GM18909 (cell line): ENCODE data around the gene SYP.

Source experiments
- ATAC-seq: cut with Tn5 transposase; IDR thresholded peaks from one replicate; pipeline ENCODE4 v1.9.1; 2021; ENCODE audit warnings: mild to moderate bottlenecking; ENCODE audit not compliant: unreplicated experiment, poor library complexity

SYP gene

GRCh38 chrX:49225858-49226257 lies 25.9 kb upstream of the SYP start:
- no peak for ATAC-seq

GRCh38 chrX:49221868-49222267 lies 21.9 kb upstream of the SYP start:
- no peak for ATAC-seq

- ATAC-seq, result no peak
These were observed 20.1 kb upstream of the SYP start for GRCh38 chrX:49220100-49220499.

GRCh38 chrX:49214996-49215526 lies 15.1 kb upstream of the SYP start:
- ATAC-seq, result no peak

GRCh38 chrX:49214416-49214815 lies 14.4 kb upstream of the SYP start:
- no peak for ATAC-seq

- no peak for ATAC-seq
These were observed 12.9 kb upstream of the SYP start for GRCh38 chrX:49212861-49213260.

- ATAC-seq, result no peak
These were observed 12.2 kb upstream of the SYP start for GRCh38 chrX:49212209-49212608.

GRCh38 chrX:49211074-49211473 lies 11.1 kb upstream of the SYP start:
- no peak for ATAC-seq

- no peak for ATAC-seq
These were observed 10.4 kb upstream of the SYP start for GRCh38 chrX:49210406-49210805.

GRCh38 chrX:49209434-49210251 lies 9.7 kb upstream of the SYP start:
- ATAC-seq, result no peak

GRCh38 chrX:49208399-49208798 lies 8.4 kb upstream of the SYP start:
- ATAC-seq, result no peak

- ATAC-seq, result no peak
These were observed 6.5 kb upstream of the SYP start for GRCh38 chrX:49206543-49206942.

- ATAC-seq, result no peak
These were observed 5.5 kb upstream of the SYP start for GRCh38 chrX:49205443-49205842.

GRCh38 chrX:49204709-49205108 lies 4.7 kb upstream of the SYP start:
- ATAC-seq, result no peak

GRCh38 chrX:49204017-49204416 lies 4.0 kb upstream of the SYP start:
- ATAC-seq, result no peak

- ATAC-seq, result no peak
These were observed 3.5 kb upstream of the SYP start for GRCh38 chrX:49203536-49203935.

- ATAC-seq, result no peak
These were observed 2.0 kb upstream of the SYP start for GRCh38 chrX:49202022-49202421.

- ATAC-seq, result no peak
These were observed 738 bp downstream of the SYP start for GRCh38 chrX:49199315-49199595.

GRCh38 chrX:49198540-49199314 lies 1.3 kb downstream of the SYP start:
- no peak for ATAC-seq

- no peak for ATAC-seq
These were observed 2.4 kb downstream of the SYP start for GRCh38 chrX:49197543-49198087.

GRCh38 chrX:49193542-49193964 lies 6.4 kb downstream of the SYP start:
- no peak for ATAC-seq
